Glomerular visceral epithelial cell (primary cell): ENCODE measurements around the gene ZC3H7A.
"Not testable (repeated sequence)": the region's sequence is repeated elsewhere in the genome, so short reads cannot be mapped to it uniquely, and the experiment has no call there.

ENCODE experiments used
- DNase-seq: peaks from one replicate; pipeline ENCODE4 v3.0.0-alpha.2; 2016; ENCODE audit errors: extremely low spot score

ZC3H7A gene

DNA sequence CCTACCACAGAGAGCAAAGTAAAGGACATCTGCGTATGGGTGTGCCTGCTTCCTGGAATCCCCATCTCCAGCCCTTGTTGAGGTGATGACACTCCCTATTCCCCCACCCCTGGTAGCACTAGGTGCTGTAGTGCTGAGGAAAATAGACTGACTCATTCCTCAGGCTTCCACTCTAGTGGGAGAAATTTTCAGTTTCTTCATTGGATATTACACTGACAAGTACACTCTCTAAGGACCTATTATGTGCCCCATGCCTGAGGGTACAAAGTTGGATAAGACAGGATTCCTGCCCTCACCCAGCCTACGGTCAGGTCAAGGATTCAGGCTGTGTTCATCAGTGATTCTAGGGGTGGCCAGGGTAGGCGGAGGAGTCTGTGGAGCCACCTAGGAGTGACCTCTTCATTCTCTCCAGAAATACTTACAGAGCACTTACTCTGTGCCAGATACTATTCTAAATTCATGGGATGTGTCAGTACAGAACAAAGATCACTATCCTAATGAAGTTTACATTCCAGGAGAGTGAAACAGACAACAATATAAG is 4.5 kb upstream of the ZC3H7A start:
- DNase-seq, result no peak

DNA sequence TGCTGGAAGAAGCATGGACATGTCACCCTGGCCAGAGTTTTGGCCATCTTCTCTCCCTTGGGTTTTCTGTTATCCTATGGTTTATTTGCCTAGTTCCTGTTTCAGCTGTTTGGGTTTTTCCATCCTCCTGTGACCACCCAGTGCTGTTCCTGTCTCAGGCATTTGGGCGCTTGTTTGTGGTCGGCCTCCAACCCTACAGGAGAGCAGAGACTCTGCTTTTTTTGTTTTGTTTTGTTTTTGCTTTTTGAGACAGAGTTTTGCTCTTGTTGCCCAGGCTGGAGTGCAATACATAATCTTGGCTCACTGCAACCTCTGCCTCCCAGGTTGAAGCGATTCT is 3.3 kb upstream of the ZC3H7A start:
- no peak for DNase-seq

DNA sequence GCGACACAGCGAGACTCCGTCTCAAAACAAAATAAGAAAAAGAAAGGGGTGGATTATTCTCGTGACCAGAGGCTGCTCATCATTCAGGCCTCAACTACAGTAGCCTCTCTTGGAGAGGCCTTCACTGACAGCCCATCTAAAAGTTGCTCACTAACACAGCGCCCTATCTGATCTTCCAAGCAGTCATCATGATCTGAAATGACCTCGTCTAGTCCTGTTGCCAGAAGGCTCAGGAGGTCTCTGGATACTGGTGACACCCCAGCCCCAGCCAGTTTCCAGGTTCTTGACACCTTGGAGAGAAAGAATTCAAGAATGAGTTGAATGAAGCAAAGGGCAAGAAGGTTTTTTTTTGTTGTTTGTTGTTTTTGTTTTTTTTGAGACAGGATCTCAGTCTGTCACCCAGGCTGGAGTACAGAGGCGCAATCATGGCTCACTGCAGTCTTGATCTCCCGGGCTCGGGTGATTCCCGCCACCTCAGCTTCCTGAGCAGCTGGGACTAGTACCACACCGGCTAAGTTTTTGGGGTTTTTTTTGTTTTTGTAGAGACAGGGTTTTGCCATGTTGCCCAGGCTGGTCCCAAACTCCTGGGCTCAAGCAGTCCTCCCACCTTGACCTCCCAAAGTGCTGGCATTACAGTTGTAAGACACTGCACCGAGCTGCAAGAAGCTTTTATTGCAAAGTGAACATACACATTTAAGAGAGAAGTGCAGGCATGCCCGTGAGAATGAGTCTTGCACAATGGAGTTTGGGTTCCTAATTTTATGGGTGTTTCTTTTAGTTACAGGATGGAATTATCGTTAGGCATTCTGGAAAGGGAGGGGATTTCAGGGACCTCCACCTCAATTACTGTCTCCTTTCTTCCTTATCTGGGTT is 2.7 kb upstream of the ZC3H7A start:
- no peak for DNase-seq

DNA sequence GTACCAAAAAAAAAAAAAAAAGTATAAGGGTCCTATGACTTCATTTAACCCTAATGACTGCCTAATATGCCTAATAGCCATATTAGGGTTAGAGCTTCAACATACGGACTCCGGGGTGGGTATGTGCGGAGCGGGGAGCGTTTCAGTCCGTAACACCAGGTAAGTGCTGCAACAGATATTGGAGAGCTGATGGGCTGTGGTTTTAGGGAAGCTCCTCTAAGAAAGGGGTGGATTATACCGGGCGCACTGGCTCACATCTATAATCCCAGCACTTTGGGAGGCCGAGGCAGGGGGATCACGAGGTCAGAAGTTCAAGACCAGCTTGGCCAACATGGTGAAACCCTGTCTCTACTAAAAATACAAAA is 1.9 kb upstream of the ZC3H7A start:
- no peak for DNase-seq

DNA sequence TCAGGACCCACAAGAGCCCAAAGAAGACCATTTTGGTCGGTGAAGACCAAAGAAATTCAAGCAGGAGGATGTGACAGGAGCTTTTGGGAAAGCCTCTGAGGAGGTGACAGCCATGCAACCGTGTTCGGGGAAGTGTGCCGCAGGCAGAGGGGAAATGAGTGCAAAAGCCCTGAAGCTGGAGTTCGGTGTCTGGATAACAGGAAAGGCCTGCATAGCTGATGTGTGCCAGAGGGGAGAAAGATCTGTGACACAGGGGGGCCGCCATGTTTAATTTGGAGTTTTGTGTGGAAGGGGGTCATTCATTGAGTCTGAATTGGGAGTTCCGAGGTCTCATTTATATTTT is 870 bp upstream of the ZC3H7A start:
- peak; percentile 7 for DNase-seq

DNA sequence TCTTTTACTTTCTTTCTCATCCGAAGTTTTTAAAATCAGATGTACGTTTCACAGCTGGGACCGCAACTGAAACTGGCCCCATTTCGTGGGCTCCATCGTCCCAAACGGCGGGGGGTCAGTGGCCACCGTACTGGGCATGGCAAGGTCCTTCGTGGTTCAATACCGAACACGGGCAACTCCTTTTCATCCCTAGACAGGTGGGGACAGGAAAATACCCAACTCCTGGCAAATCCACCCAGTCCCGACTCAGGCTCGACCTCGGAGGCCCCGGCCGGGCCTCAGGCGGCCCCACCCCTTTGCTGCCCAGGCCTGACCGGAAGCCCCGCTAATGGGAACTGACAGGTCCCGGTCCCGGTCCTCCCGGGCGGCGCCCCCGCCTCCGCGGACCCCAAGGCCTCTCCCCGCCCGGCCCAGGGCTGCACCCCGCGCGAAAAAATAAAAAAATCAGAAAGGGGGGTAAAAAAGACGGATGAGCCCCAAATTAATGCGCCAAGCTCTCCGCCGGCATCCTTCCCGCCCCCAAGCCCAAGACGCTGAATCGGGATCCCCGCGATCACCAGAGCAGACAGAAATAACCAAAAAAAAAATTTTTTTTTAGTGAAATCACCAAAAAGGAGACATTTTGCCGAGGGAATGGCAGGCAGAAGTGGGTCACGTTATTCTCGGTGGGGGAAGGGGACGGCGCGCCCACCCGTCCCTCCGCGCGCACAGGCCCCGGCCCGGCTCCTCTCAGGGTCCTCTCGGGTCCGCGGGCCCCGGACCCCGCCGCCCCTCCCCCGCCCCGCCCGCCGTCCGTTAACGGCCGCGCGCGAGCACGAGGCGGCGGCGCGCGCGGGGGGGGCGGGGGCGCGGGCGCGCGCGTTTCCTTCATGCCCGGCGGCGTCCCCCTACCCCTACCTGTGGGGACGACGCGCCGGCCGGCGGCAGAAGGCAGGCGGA is 562 bp downstream of the ZC3H7A start:
- DNase-seq, result peak; percentile 45

DNA sequence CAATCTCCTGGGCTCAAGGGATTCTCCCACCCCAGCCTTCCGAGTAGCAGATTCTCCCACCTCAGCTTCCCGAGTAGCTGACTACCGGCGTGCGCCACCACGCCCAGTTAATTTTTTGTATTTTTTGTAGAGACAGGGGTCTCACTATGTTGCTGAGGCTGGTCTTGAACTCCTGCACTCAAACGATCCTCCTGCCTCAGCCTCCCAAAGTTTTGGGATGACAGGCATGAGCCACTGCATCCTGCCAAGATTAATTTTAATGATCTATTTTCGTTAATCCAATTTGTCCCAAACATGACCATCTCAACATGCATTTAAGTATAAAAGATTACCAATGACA is 1.2 kb downstream of the ZC3H7A start:
- DNase-seq, result no peak

DNA sequence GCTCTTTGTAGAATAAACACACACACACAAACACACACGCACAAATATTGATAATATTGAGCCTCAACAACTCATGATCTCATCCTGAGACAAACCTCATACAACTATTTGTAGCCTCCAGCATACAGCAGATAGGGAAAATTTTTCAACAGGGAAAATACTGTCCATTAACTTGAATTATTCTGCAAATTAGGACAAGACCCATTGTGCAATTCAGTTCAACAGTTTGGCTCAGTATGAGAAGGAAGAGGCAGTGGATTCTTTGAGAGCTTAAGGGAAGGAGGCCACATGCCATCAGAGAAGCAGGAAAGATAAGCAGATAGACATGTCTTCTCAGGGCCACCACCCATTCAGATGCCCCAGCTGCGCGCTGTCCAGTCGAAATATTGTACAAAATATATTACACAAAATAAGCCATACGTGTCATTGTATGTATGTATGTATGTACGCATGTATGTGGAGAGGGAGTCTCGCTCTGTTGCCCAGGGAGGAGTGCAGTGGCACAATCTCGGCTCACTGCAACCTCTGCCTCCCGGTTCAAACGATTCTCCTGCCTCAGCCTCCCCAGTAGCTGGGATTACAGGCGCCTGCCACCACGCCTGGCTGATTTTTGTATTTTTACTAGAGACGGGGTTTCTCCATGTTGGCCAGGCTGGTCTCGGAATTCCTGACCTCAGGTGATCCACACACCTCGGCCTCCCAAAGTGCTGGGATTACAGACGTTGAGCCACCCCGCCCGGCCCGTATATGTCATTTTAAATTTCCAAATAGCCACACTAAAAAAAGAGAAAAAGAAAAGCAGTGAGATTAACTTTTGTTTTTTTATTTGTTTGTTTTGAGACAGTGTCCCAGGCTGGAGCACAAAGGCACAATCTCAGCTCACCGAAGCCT is 1.8 kb downstream of the ZC3H7A start:
- no peak for DNase-seq

DNA sequence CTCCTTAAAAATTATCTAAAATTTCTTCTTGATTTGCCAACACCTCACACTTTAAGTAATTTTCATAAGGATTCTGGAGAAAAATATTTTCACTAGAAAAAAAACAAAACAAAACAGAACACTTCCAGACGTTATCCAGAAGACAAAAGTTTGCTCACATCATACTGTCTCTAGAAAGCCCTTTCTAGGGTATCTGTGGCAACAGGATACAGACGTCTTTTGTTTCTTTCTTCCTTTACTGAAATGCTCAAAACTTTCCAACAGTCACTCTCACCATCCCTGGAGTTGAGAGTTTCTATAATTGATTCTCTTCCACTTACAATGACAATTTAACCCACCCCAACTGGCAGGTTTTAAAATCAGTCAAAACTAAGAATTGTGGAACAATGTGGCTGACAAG is 2.6 kb downstream of the ZC3H7A start:
- no peak for DNase-seq

DNA sequence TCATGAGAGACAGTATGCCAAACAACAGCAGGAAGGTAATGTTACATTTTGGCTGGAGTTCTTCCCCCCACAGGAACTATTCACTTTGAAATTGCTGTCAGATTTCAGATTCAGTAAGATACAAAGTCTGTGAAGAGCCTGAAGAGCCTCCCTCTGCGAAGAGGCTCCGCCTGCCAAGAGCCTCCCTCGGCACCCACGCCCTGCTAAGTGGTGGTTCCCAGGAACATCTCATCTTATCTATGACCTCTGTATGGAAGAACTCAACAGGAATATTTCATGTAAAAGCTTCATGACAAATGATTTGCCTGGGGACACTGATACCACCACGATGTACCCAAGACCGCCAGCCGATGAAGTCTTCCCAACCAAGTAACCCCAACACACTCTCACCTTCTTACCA is 3.2 kb downstream of the ZC3H7A start:
- DNase-seq, result no peak

DNA sequence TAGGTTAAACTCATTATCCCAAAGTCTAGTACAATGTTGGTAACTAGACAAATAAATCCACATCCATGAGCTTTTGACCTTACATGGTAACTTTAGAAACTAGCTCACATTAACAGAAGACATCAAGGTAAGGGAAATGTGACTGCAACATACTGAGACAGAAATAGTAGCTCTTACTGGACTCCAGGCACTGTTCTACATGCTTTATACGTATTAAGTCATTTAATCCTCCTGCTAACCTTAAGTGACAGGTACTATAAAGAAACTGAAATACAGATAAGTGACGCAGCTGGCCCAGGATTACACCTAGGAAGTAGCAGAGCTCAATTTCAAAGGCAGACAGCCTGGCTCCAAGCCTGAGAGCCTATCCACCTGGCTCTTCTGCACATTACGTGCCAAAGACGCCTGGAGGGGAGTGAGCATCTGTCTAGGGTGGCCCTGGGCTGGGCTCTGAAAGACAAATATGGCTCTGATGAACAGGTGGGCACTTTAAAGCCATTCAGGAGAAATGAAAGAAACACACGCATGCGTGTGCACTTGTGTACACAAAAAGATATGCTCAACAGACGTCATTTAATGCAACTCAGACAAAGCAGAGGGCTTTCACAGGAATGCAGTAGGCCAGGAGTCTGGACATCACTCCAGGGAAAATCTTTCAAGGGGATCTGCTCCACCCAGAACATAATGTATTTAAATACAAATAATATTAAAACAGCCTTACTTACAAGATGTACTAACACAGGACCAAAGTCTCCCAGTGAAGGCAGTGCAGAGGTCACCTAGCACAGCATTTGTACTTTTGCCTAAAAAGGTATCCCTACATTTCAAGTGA is 4.4 kb downstream of the ZC3H7A start:
- DNase-seq, result no peak

DNA sequence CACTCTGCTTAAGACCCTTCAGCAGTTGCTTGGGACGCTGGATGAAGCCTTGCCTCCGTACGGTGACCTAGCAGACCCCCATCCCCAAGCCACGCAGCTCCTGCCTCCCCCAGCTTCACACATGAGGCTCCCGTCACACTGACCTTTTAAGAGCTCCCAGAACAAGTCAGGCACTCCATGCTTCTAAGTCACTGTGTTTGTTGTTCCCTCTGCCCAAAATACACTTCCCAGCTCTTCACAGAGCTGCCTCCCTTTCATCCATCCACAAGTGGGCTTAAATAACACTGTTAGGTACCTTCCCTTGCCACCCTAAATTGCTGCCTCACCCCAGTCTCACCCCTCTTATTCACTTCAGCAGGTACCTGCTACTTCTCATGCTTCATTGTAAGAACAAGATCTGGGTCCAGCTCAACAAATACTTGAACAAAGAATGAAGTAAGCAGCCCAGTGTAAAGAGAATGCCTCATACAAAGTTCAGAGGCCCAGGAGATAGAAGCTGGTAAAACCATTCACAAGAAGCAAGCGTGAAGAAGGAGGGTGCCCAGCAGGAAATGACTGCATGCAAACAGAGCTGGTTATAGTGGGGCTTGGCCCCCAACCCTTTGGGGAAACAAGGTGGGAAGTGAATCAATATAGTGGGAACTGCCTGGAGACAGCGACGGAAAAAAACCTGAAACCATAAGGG is 5.8 kb downstream of the ZC3H7A start:
- no peak for DNase-seq

DNA sequence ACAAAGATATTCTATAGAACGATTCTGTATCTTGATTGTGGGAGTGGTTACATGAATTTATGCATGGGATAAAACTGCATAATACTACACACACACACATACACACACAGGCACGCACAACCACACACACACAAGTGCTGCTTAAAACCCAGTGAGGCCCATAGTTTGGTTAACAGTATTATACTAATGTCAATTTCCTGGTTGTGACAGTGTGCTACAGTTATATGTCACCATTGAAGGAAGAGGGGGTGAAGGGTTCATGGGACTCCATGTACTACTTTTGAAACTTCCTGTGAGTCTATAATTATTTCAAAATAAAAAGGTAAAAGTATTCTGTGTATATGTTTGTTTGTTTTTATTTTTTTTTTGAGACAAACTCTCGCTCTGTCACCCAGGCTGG is 8.1 kb downstream of the ZC3H7A start:
- no peak for DNase-seq

DNA sequence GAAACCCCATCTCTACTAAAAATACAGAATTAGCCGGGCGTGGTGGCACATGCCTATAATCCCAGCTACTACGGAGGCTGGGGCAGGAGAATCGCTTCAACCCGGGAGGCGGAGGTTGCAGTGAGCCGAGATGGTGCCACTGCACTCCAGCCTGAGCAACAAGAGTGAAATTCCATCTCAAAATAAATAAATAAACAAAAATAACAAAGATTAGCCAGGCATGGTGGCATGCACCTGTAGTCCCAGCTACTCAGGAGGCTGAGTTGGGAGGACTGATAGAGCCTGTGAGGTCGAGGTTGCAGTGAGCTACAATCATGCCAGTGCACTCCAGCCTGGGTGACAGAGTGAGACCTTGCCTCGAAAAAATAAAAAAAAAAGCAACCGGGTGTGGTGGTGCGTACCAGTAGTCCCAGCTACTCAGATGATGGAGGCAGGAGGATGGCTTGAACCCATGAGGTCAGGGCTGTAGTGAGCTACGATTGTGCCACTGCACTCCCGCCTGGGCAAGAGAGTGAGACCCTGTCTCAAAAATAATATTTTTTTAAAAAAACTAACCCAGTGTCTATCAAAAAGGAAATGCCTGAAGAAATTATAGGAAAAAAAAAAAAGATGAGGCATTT is 12.0 kb downstream of the ZC3H7A start:
- DNase-seq, result not testable (repeated sequence)

DNA sequence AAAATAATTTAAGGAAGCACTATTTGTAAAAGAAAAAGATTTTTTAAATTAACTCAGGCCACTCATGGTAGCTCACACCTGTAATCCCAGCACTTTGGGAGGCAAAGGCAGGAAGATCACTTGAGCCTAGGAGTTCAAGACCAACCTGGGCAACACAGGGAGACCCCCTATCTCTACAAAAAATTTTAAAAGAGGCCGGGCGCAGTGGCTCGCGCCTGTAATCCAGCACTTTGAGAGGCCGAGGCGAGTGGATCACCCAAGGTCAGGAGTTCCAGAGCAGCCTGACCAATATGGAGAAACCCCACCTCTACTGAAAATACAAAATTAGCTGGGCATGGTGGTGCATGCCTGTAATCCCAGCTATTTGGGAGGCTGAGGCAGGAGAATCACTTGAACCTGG is 12.7 kb downstream of the ZC3H7A start:
- DNase-seq, result not testable (repeated sequence)

DNA sequence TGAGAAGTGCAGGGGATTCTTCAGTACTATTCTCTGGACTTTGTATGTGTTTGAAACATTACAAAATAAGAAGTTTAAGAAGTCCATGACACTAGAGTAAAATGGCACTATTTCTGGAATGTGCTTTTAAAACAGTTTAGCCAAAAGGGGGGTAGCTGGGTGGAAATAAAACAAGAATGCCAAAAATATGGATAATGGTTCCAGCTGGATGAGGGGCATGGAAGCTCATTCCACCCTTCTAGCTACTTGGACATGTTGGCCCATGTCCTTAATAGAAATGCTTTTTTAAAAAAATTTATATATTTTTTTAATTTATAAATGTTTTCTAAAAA is 13.1 kb downstream of the ZC3H7A start:
- no peak for DNase-seq

DNA sequence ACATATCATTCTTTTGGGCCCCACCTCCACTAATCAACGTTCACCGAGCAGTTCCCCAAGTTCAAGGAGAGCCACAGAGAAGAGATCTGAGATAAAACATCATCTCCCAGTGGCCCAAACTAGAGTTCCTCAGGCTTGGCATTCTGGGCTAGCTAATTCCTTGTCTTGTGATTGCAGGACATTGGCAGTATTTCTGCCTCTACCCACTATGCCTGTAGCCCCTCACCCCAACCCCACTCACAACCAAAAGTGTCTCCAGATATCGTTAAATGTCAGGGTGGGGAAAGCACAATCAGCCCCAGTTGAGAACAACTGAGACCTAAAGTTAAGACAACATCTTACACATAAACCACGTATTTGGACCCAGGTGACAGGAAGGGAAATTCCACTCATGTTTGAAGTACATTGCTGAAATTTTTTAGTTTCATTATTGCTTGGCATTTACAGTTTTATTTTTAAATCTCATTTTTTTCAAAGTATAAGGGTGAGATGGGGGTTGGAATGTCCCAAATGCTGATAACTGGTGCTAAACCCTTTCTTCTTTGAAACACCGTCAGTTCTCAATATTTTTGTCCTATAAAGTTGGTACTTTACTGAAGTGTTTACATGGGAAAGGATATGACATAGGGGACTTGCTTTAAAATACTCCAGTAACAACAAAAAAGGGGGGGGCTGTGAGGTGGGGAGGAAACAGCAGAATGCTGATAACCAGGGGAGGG is 13.6 kb downstream of the ZC3H7A start:
- peak; percentile 50 for DNase-seq

DNA sequence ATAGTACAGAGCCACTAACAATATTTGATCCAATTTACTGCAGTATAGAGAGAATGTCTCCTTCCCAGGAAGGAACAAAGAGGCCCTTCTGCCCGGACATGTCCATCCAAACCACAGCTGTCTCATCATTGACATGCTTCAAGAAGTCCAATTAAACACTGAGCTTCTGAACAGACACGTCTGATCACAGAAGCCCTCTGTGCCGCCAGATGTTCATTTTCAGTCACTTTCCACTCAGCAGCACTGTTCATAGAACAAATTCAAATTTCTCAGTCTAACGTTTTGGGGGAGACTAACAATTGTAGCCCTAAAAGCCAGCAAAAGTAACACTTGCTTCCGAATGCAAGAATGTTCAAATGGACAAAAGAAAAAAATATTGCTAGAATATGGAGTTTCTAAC is 15.3 kb downstream of the ZC3H7A start:
- peak; percentile 70 for DNase-seq

DNA sequence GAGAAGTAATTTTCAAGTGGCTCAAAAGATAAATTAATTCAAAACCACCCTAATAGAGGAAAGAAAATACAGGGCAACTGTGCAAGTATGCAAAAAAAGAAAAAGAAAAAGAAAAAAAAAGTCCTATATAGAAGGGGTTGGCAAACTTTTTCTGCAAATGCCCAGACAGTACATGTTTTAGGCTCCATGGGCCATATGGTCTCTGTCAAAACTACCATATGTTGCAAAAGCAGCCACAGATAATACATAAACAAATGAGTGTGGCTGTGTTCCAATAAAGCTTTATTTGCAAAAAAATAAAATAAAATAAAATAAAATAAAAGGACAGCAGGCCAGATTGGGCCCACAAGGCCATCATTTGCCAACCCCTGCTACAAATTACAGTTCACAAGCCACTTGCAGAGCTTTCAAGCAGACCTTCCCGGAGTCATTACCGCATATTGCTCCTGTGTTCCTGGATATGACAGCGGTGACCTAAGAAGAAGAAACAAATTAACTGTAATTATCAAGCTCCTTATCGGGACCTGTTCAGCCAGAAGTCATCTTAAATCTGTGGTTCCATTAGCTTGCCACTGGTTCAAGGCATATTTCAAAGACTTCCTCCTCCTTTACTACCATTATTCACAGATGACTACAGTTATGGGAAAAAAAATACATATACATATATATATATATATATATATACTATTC is 15.9 kb downstream of the ZC3H7A start:
- no peak for DNase-seq
